AG10803 (cell line): ENCODE data around the gene IGF1R.

Experiments used
- DNase-seq: peaks from one replicate; pipeline ENCODE4 v3.0.0; 2010; ENCODE audit warnings: low read depth
- H3K4me3 ChIP-seq: 2 replicates; pipeline ENCODE4 v1.5.1; 2011; ENCODE audit warnings: mild to moderate bottlenecking, low read length, control low read depth
- TF ChIP-seq, protein P1 (sequence below): conservative IDR thresholded peaks from 2 replicates; pipeline ENCODE4 v1.5.1; 2011; ENCODE audit warnings: mild to moderate bottlenecking, low read length, control low read depth, inconsistent platforms

IGF1R gene

GRCh38 chr15:98734466-98735199, 86.3 kb downstream of the IGF1R start:
- no peak overlapping the region for H3K4me3 ChIP-seq
- DNase-seq: peak; percentile 65
- TF ChIP-seq, protein P1, sequence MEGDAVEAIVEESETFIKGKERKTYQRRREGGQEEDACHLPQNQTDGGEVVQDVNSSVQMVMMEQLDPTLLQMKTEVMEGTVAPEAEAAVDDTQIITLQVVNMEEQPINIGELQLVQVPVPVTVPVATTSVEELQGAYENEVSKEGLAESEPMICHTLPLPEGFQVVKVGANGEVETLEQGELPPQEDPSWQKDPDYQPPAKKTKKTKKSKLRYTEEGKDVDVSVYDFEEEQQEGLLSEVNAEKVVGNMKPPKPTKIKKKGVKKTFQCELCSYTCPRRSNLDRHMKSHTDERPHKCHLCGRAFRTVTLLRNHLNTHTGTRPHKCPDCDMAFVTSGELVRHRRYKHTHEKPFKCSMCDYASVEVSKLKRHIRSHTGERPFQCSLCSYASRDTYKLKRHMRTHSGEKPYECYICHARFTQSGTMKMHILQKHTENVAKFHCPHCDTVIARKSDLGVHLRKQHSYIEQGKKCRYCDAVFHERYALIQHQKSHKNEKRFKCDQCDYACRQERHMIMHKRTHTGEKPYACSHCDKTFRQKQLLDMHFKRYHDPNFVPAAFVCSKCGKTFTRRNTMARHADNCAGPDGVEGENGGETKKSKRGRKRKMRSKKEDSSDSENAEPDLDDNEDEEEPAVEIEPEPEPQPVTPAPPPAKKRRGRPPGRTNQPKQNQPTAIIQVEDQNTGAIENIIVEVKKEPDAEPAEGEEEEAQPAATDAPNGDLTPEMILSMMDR: no peak

- H3K4me3 ChIP-seq: no peak overlapping the region
- DNase-seq: no peak
- TF ChIP-seq, protein P1: no peak
These were observed 87.0 kb downstream of the IGF1R start for GRCh38 chr15:98735304-98735703.

- TF ChIP-seq, protein P1: no peak
- no peak for DNase-seq
- no peak overlapping the region for H3K4me3 ChIP-seq
These were observed 87.7 kb downstream of the IGF1R start for GRCh38 chr15:98735895-98736617.

GRCh38 chr15:98737159-98737558, 88.8 kb downstream of the IGF1R start:
- H3K4me3 ChIP-seq: no peak overlapping the region
- DNase-seq: no peak
- TF ChIP-seq, protein P1: no peak

DNA sequence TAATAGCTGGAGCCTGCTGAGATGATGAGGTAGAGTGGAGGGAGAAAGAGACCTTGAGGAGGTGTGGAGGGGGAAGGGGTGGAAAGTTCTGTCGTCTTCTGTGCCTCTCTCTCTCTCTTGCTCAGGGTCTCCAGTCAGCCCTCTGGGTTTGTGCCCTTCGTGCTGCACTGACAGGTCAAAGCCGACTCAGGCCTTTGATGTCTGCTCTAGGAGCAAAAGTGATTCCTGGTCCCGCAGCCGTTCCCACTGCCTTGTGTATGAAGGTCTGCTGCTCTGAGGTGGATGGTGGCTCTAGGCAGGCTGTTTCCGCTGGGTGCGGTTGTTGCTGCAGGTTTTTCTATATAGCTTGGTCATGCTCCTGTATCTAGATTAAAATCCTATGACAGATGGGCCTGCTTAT, 89.4 kb downstream of the IGF1R start:
- TF ChIP-seq, protein P1: no peak
- no peak overlapping the region for H3K4me3 ChIP-seq
- DNase-seq: no peak

GRCh38 chr15:98738689-98739401, 90.5 kb downstream of the IGF1R start:
- H3K4me3 ChIP-seq: no peak overlapping the region
- DNase-seq: no peak
- TF ChIP-seq, protein P1: no peak
